Sigmoid colon (tissue), 7 donors: Measurements from ENCODE around the gene MAL. TPM values are rescaled to one million over a fixed set of nuclear protein-coding genes. Genes with fewer than 3 reads are reported as not detected.

Experiments
- DNase-seq: peaks from one replicate; pipeline ENCODE4 v3.0.0-alpha.2; 2019
- H3K27ac ChIP-seq, 4 donors: fragments of 200-600 bp; sonication (generic); one replicate each; pipeline ENCODE4 v1.5.1; 2016 to 2019; ENCODE audit warnings: mild to moderate bottlenecking in 1 of 4
- H3K27me3 ChIP-seq, 3 donors: fragments of 200-600 bp; sonication (generic); one replicate each; pipeline ENCODE4 v1.5.1; 2019; ENCODE audit warnings: mild to moderate bottlenecking in 1 of 3
- H3K36me3 ChIP-seq, 4 donors: fragments of 200-600 bp; sonication (generic); one replicate each; pipeline ENCODE4 v1.5.1; 2016 to 2019
- H3K4me1 ChIP-seq, 4 donors: fragments of 200-600 bp; sonication (generic); one replicate each; pipeline ENCODE4 v1.5.1; 2017 to 2019
- H3K4me3 ChIP-seq, 4 donors: fragments of 200-600 bp; sonication (generic); one replicate each; pipeline ENCODE4 v1.5.1; 2017 to 2019; ENCODE audit warnings: mild to moderate bottlenecking in 2 of 4, moderate library complexity in 1 of 4
- H3K9me3 ChIP-seq, 4 donors: fragments of 200-600 bp in 3 of 4; sonication (generic) in 3 of 4; one replicate each; pipeline versions ENCODE4 v1.5.1 to v1.6.1; 2013 to 2019
- EP300 ChIP-seq, 4 donors: sonication (generic); formaldehyde crosslinking; IDR thresholded peaks; one replicate each; pipeline ENCODE4 v1.6.1; 2017; ENCODE audit warnings: antibody characterized with exemption in 4 of 4
- POLR2A ChIP-seq, 2 donors: fragments of 450-650 bp; IDR thresholded peaks; one replicate each; pipeline ENCODE4 v1.6.1; 2016; ENCODE audit warnings: antibody characterized with exemption in 2 of 2, mild to moderate bottlenecking in 2 of 2, moderate library complexity in 2 of 2
- POLR2AphosphoS5 ChIP-seq, 4 donors: sonication (generic); formaldehyde crosslinking; IDR thresholded peaks; one replicate each; pipeline ENCODE4 v1.6.1; 2017; ENCODE audit warnings: antibody characterized with exemption in 4 of 4
- WGBS, 2 donors: extraction: QIAGEN DNeasy Blood & Tissue Kit; methylation state at CpG; one replicate each; pipeline ENCODE4 v1.1.7; 2013; 5-methylcytosine and 5-hydroxymethylcytosine counted together
- intact Hi-C: fragments of 100-400 bp; cut with DNase I; formaldehyde crosslinking; loops from one replicate; pipeline ENCODE4 v1.15.1; 2023
- polyA plus RNA-seq, 3 donors: library from polyadenylated mRNA; stranded (reverse); fragments of 200-250 nt; gene quantifications; one replicate each; pipeline ENCODE4 v1.2.3, GENCODE V29; 2013
- total RNA-seq, 4 donors: library from RNA; depleted of rRNA; stranded (reverse); fragments of >200 nt; gene quantifications; one replicate each; pipeline ENCODE4 v1.1.0, GENCODE V29; 2016
- TF ChIP-seq, protein P1 (sequence below), 4 experiments: fragments of 450-650 bp in 3 of 4; fragments of 200-600 bp in 1 of 4; IDR thresholded peaks; one replicate each; pipeline ENCODE4 v1.5.1; 2016 to 2019; ENCODE audit warnings: antibody characterized with exemption in 4 of 4, mild to moderate bottlenecking in 3 of 4, moderate library complexity in 2 of 4
- donor health status: healthy with polysubstance abuse.
- donor health status: Bipolar disorder and iron deficiency.
- donor health status: healthy.

Gene MAL
- total and polyA plus RNA-seq, 7 donors: 0.69 to 28.9 (median 8.4) TPM

GRCh38 chr2:95055262-95055661 lies 29.8 kb downstream of the MAL start:
- no peak overlapping the region for H3K27ac ChIP-seq
- no peaks in the 10 kb centered on the region for H3K4me1 ChIP-seq
- no peak for DNase-seq
- intact Hi-C loops: no loop called here
- TF ChIP-seq POLR2AphosphoS5 (IDR thresholded peaks at IDR 0.05) (no peak), EP300 (IDR thresholded peaks at IDR 0.05) (no peak), POLR2A (IDR thresholded peaks at IDR 0.05) (no peak)
- TF ChIP-seq, protein P1, sequence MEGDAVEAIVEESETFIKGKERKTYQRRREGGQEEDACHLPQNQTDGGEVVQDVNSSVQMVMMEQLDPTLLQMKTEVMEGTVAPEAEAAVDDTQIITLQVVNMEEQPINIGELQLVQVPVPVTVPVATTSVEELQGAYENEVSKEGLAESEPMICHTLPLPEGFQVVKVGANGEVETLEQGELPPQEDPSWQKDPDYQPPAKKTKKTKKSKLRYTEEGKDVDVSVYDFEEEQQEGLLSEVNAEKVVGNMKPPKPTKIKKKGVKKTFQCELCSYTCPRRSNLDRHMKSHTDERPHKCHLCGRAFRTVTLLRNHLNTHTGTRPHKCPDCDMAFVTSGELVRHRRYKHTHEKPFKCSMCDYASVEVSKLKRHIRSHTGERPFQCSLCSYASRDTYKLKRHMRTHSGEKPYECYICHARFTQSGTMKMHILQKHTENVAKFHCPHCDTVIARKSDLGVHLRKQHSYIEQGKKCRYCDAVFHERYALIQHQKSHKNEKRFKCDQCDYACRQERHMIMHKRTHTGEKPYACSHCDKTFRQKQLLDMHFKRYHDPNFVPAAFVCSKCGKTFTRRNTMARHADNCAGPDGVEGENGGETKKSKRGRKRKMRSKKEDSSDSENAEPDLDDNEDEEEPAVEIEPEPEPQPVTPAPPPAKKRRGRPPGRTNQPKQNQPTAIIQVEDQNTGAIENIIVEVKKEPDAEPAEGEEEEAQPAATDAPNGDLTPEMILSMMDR (IDR thresholded peaks at IDR 0.05): no peak
- 69 to 70% methylated on average over 3 of the region's 3 CpGs for WGBS, 2 donors
- peaks cover 0 to 16% (median 0%) of the 10 kb centered on the region in 3 donors for H3K27me3 ChIP-seq
- H3K9me3 ChIP-seq: no peaks in the 10 kb centered on the region
- H3K4me3 ChIP-seq: no peak overlapping the region
- H3K36me3 ChIP-seq: no peaks in the 10 kb centered on the region

GRCh38 chr2:95056044-95056443 lies 30.5 kb downstream of the MAL start:
- H3K4me3 ChIP-seq: no peak overlapping the region
- intact Hi-C loops: no loop called here
- no peak for DNase-seq
- TF ChIP-seq EP300 (IDR thresholded peaks at IDR 0.05): no peak
- TF ChIP-seq POLR2A (IDR thresholded peaks at IDR 0.05): no peak
- TF ChIP-seq, protein P1 (IDR thresholded peaks at IDR 0.05): no peak
- no peaks in the 10 kb centered on the region for H3K4me1 ChIP-seq
- H3K27me3 ChIP-seq: peaks cover 0 to 16% (median 0%) of the 10 kb centered on the region in 3 donors
- H3K27ac ChIP-seq: peak overlapping the region in 2 of 4 donors; percentile 8 to 23
- no peaks in the 10 kb centered on the region for H3K36me3 ChIP-seq
- 79 to 85% methylated on average over 8 of the region's 8 CpGs for WGBS, 2 donors
- H3K9me3 ChIP-seq: no peaks in the 10 kb centered on the region

- Histone ChIP-seq H3K36me3 (no peaks in the 10 kb centered on the region), H3K4me1 (no peaks in the 10 kb centered on the region), H3K9me3 (no peaks in the 10 kb centered on the region), H3K27ac (peak overlapping the region; percentile 10 to 37 (median 30)), H3K27me3 (peaks cover 0 to 16% (median 0%) of the 10 kb centered on the region in 3 donors), H3K4me3 (no peak overlapping the region)
- WGBS, 2 donors: 84 to 85% methylated on average over 15 of the region's 15 CpGs
- intact Hi-C loops: no loop called here
- peak in 2 of 4 donors; percentile 17 to 36 for TF ChIP-seq POLR2AphosphoS5 (IDR thresholded peaks at IDR 0.05)
- TF ChIP-seq POLR2A (IDR thresholded peaks at IDR 0.05): no peak
- TF ChIP-seq EP300 (IDR thresholded peaks at IDR 0.05): peak in 1 of 4 donors; percentile 26
- peak; percentile 67 for DNase-seq
Measured at GRCh38 chr2:95056461-95057459, 31.3 kb downstream of the MAL start.

- intact Hi-C loops: no loop called here
- TF ChIP-seq, protein P1 (IDR thresholded peaks at IDR 0.05): no peak
- no peak for TF ChIP-seq POLR2A (IDR thresholded peaks at IDR 0.05)
- TF ChIP-seq EP300 (IDR thresholded peaks at IDR 0.05): no peak
- TF ChIP-seq POLR2AphosphoS5 (IDR thresholded peaks at IDR 0.05): peak in 1 of 4 donors; percentile 34
- H3K27me3 ChIP-seq: peaks cover 0 to 16% (median 0%) of the 10 kb centered on the region in 3 donors
- H3K36me3 ChIP-seq: no peaks in the 10 kb centered on the region
- H3K27ac ChIP-seq: peak overlapping the region; percentile 10 to 56 (median 32)
- no peaks in the 10 kb centered on the region for H3K4me1 ChIP-seq
- WGBS, 2 donors: 84% methylated on average over 28 of the region's 28 CpGs
- peak; percentile 75 for DNase-seq
- H3K4me3 ChIP-seq: no peak overlapping the region
- H3K9me3 ChIP-seq: no peaks in the 10 kb centered on the region
Measured at GRCh38 chr2:95057535-95058370, 32.2 kb downstream of the MAL start.
